ENCODE data around the gene JAZF1.

JAZF1 gene

DNA sequence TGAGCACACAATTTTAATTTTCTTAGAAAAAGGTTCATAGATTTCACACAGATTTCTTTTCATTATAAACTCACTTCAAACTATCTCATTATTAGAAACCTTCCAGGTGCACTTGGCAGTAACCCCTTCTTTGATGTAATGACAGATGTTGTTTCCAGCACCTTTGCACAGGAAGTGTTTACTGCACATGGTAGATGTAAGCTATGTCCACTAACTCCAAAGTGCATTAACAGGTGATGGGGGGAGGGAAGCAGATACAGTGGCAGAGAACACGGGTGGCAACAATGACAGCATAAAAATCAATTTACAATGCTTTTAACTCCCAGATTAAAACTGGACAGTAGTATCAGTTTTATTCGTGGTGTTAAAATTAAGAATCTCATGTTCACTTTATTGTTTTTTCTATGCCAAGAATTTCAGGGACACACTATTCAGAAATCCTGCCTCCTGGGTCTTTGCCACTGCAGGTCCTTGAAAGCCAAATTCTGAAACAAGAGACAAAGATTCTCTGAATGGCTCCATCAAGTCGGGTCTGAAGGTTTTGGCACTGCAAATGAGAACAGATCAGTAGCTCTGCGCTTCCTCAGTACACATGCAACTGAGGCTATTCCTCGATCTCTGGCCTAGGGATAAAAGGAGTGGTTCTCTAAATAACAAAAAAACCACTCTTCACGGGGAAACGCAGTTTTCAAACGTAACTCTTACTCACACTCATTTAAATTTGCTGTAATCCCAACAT is 187.7 kb downstream of the JAZF1 start:
- Histone ChIP-seq H3K23ac (ENCODE audit: low read length in 2 of 2) (no peak overlapping the region), H3K4me2 (ENCODE audit: low read length, poor library complexity, severe bottlenecking) (no peak overlapping the region), H2AK5ac (ENCODE audit: low read length, severe bottlenecking) (no peak overlapping the region), H3K18ac (ENCODE audit: low read depth in 1 of 2, low read length in 2 of 2) (no peak overlapping the region), H3K14ac (ENCODE audit: low read length in 2 of 2) (no peak overlapping the region), H4K91ac (ENCODE audit: low read length) (no peak overlapping the region), H2AFZ (ENCODE audit: low read depth, low read length) (no peak overlapping the region), H3K79me1 (replicated peaks; ENCODE audit: low read length, poor library complexity, severe bottlenecking) (peaks cover 28% of the 10 kb centered on the region), H2BK5ac (ENCODE audit: low read depth, low read length, poor library complexity, severe bottlenecking) (no peak overlapping the region), H3K4me1 (ENCODE audit: control insufficient read depth, insufficient read depth, low read depth, low read length) (no peaks in the 10 kb centered on the region), H3K27ac (ENCODE audit: low read length, poor library complexity, severe bottlenecking) (no peak overlapping the region), H2BK120ac (ENCODE audit: low read depth, low read length) (no peak overlapping the region), H3K27me3 (ENCODE audit: control insufficient read depth in 1 of 2, insufficient read depth in 1 of 2, low read length in 2 of 2) (no peaks in the 10 kb centered on the region), H2BK15ac (ENCODE audit: low read depth, poor library complexity, severe bottlenecking) (no peak overlapping the region), H3K4me3 (ENCODE audit: insufficient read depth in 1 of 2, low read depth in 1 of 2, low read length in 2 of 2) (no peak overlapping the region), H4K8ac (ENCODE audit: low read length) (no peak overlapping the region), H3K4ac (ENCODE audit: low read depth in 1 of 2, low read length in 2 of 2) (no peak overlapping the region), H3K9ac (ENCODE audit: low read length) (peak overlapping the region; percentile 3), H3K36me3 (ENCODE audit: control insufficient read depth in 1 of 2, insufficient read depth in 2 of 2, low read depth in 1 of 2, low read length in 2 of 2) (no peaks in the 10 kb centered on the region), H3K9me3 (ENCODE audit: control insufficient read depth, low read length) (no peaks in the 10 kb centered on the region), H2BK12ac (ENCODE audit: low read length in 2 of 2) (no peak overlapping the region)
- DNase-seq, result no peak
- 93% methylated on average over 4 of the region's 8 CpGs for WGBS

DNA sequence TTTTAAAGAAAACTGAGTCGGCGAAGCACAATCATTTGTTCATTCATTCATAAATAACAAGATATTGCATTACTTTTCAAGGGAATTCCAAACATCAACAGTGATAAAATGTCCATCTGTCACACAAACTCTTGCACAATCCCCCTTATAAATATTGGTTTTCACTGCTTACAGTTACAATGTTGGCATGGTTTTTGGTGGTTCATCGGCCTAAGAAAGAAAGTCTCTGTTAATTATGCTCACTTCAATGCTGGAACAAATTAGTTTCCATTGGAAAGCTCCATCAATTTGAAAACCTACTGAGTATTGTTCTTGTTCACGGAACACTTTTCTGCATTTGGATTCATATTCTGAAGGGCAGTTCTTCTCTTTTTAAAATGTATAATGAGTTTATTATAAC is 188.5 kb downstream of the JAZF1 start:
- H3K36me3 ChIP-seq (ENCODE audit: control insufficient read depth in 1 of 2, insufficient read depth in 2 of 2, low read depth in 1 of 2, low read length in 2 of 2), result no peaks in the 10 kb centered on the region
- H3K79me1 ChIP-seq (replicated peaks; ENCODE audit: low read length, poor library complexity, severe bottlenecking), result peaks cover 24% of the 10 kb centered on the region
- no peak overlapping the region for H3K4ac ChIP-seq (ENCODE audit: low read depth in 1 of 2, low read length in 2 of 2)
- no peaks in the 10 kb centered on the region for H3K9me3 ChIP-seq (ENCODE audit: control insufficient read depth, low read length)
- no peak overlapping the region for H3K9ac ChIP-seq (ENCODE audit: low read length)
- H3K27ac ChIP-seq (ENCODE audit: low read length, poor library complexity, severe bottlenecking), result no peak overlapping the region
- WGBS, result 90% methylated on average over 3 of the region's 4 CpGs
- H4K8ac ChIP-seq (ENCODE audit: low read length), result no peak overlapping the region
- H4K91ac ChIP-seq (ENCODE audit: low read length), result no peak overlapping the region
- H3K4me3 ChIP-seq (ENCODE audit: insufficient read depth in 1 of 2, low read depth in 1 of 2, low read length in 2 of 2), result no peak overlapping the region
- no peak overlapping the region for H2AFZ ChIP-seq (ENCODE audit: low read depth, low read length)
- no peak overlapping the region for H3K18ac ChIP-seq (ENCODE audit: low read depth in 1 of 2, low read length in 2 of 2)
- no peak overlapping the region for H2BK12ac ChIP-seq (ENCODE audit: low read length in 2 of 2)
- H2AK5ac ChIP-seq (ENCODE audit: low read length, severe bottlenecking), result no peak overlapping the region
- H3K4me1 ChIP-seq (ENCODE audit: control insufficient read depth, insufficient read depth, low read depth, low read length), result no peaks in the 10 kb centered on the region
- no peak overlapping the region for H3K4me2 ChIP-seq (ENCODE audit: low read length, poor library complexity, severe bottlenecking)
- H2BK120ac ChIP-seq (ENCODE audit: low read depth, low read length), result no peak overlapping the region
- H3K14ac ChIP-seq (ENCODE audit: low read length in 2 of 2), result no peak overlapping the region
- DNase-seq, result no peak
- H3K23ac ChIP-seq (ENCODE audit: low read length in 2 of 2), result no peak overlapping the region
- no peaks in the 10 kb centered on the region for H3K27me3 ChIP-seq (ENCODE audit: control insufficient read depth in 1 of 2, insufficient read depth in 1 of 2, low read length in 2 of 2)
- no peak overlapping the region for H2BK5ac ChIP-seq (ENCODE audit: low read depth, low read length, poor library complexity, severe bottlenecking)
- no peak overlapping the region for H2BK15ac ChIP-seq (ENCODE audit: low read depth, poor library complexity, severe bottlenecking)

DNA sequence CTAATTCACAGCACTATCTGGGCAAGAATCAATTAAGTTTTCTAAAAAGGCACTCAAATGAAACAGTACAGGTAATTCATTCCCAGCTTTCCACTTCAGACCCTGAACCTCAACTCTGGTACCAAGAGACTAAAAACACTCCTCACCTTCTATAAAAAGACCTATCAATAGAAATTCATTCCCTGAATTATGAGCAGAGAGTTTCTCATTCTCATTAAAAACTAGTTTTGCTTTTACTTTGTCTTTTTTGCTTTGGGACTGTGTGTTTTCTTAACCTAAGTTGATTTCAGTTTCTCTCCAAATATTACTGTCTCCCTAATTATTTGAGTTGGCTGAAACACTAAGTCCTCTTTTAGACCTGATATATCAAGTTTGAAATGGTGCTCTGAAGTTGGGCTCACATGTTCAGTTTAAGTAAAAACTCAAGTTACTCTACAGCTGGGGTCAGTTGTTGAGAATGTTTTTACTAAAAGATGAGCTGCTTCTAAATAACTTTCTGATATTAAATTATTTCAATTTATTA is 189.5 kb downstream of the JAZF1 start:
- no peak overlapping the region for H3K9ac ChIP-seq (ENCODE audit: low read length)
- H3K4ac ChIP-seq (ENCODE audit: low read depth in 1 of 2, low read length in 2 of 2), result no peak overlapping the region
- no peak for DNase-seq
- no peaks in the 10 kb centered on the region for H3K4me1 ChIP-seq (ENCODE audit: control insufficient read depth, insufficient read depth, low read depth, low read length)
- H3K36me3 ChIP-seq (ENCODE audit: control insufficient read depth in 1 of 2, insufficient read depth in 2 of 2, low read depth in 1 of 2, low read length in 2 of 2), result no peaks in the 10 kb centered on the region
- H3K23ac ChIP-seq (ENCODE audit: low read length in 2 of 2), result no peak overlapping the region
- no peak overlapping the region for H2AK5ac ChIP-seq (ENCODE audit: low read length, severe bottlenecking)
- H3K4me3 ChIP-seq (ENCODE audit: insufficient read depth in 1 of 2, low read depth in 1 of 2, low read length in 2 of 2), result no peak overlapping the region
- H2AFZ ChIP-seq (ENCODE audit: low read depth, low read length), result no peak overlapping the region
- peaks cover 16% of the 10 kb centered on the region for H3K79me1 ChIP-seq (replicated peaks; ENCODE audit: low read length, poor library complexity, severe bottlenecking)
- H3K27me3 ChIP-seq (ENCODE audit: control insufficient read depth in 1 of 2, insufficient read depth in 1 of 2, low read length in 2 of 2), result no peaks in the 10 kb centered on the region
- no peak overlapping the region for H4K91ac ChIP-seq (ENCODE audit: low read length)
- H2BK12ac ChIP-seq (ENCODE audit: low read length in 2 of 2), result no peak overlapping the region
- H3K27ac ChIP-seq (ENCODE audit: low read length, poor library complexity, severe bottlenecking), result no peak overlapping the region
- H3K14ac ChIP-seq (ENCODE audit: low read length in 2 of 2), result no peak overlapping the region
- no peaks in the 10 kb centered on the region for H3K9me3 ChIP-seq (ENCODE audit: control insufficient read depth, low read length)
- H2BK15ac ChIP-seq (ENCODE audit: low read depth, poor library complexity, severe bottlenecking), result no peak overlapping the region
- H2BK120ac ChIP-seq (ENCODE audit: low read depth, low read length), result no peak overlapping the region
- no peak overlapping the region for H3K18ac ChIP-seq (ENCODE audit: low read depth in 1 of 2, low read length in 2 of 2)
- no peak overlapping the region for H3K4me2 ChIP-seq (ENCODE audit: low read length, poor library complexity, severe bottlenecking)
- H2BK5ac ChIP-seq (ENCODE audit: low read depth, low read length, poor library complexity, severe bottlenecking), result no peak overlapping the region
- H4K8ac ChIP-seq (ENCODE audit: low read length), result no peak overlapping the region

DNA sequence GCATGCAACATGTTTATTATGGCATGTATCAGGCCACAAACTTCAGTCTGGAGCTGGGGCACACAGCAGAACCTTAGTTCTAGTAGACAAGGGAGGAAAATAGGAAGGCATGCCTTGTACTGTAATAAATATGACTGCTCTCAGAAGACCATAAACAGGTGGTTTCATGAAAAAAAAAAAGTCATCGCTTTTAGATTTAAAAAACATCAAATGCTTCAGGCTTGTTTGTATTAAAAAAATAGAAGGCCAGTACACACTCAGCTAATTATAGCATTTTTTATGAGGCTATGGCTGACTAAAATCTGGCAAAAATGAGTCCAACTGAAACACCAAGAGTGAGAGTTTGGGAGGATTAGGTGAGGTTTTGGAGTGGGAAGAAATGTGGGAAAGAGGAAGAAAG is 204.1 kb downstream of the JAZF1 start:
- no peak overlapping the region for H2BK12ac ChIP-seq (ENCODE audit: low read length in 2 of 2)
- H2BK15ac ChIP-seq (ENCODE audit: low read depth, poor library complexity, severe bottlenecking), result no peak overlapping the region
- no peak overlapping the region for H2AK5ac ChIP-seq (ENCODE audit: low read length, severe bottlenecking)
- WGBS, result no CpG with 5 or more reads among the region's 1 CpG
- H3K27me3 ChIP-seq (ENCODE audit: control insufficient read depth in 1 of 2, insufficient read depth in 1 of 2, low read length in 2 of 2), result no peaks in the 10 kb centered on the region
- H4K8ac ChIP-seq (ENCODE audit: low read length), result no peak overlapping the region
- H3K27ac ChIP-seq (ENCODE audit: low read length, poor library complexity, severe bottlenecking), result no peak overlapping the region
- H3K4me1 ChIP-seq (ENCODE audit: control insufficient read depth, insufficient read depth, low read depth, low read length), result no peaks in the 10 kb centered on the region
- no peak for DNase-seq
- no peak overlapping the region for H3K4ac ChIP-seq (ENCODE audit: low read depth in 1 of 2, low read length in 2 of 2)
- H3K23ac ChIP-seq (ENCODE audit: low read length in 2 of 2), result no peak overlapping the region
- H4K91ac ChIP-seq (ENCODE audit: low read length), result no peak overlapping the region
- H3K14ac ChIP-seq (ENCODE audit: low read length in 2 of 2), result no peak overlapping the region
- no peaks in the 10 kb centered on the region for H3K36me3 ChIP-seq (ENCODE audit: control insufficient read depth in 1 of 2, insufficient read depth in 2 of 2, low read depth in 1 of 2, low read length in 2 of 2)
- no peak overlapping the region for H3K4me3 ChIP-seq (ENCODE audit: insufficient read depth in 1 of 2, low read depth in 1 of 2, low read length in 2 of 2)
- no peak overlapping the region for H3K18ac ChIP-seq (ENCODE audit: low read depth in 1 of 2, low read length in 2 of 2)
- no peak overlapping the region for H2BK5ac ChIP-seq (ENCODE audit: low read depth, low read length, poor library complexity, severe bottlenecking)
- peaks cover 24% of the 10 kb centered on the region for H3K79me1 ChIP-seq (replicated peaks; ENCODE audit: low read length, poor library complexity, severe bottlenecking)
- H3K4me2 ChIP-seq (ENCODE audit: low read length, poor library complexity, severe bottlenecking), result no peak overlapping the region
- no peak overlapping the region for H2AFZ ChIP-seq (ENCODE audit: low read depth, low read length)
- H3K9ac ChIP-seq (ENCODE audit: low read length), result no peak overlapping the region
- no peak overlapping the region for H2BK120ac ChIP-seq (ENCODE audit: low read depth, low read length)
- no peaks in the 10 kb centered on the region for H3K9me3 ChIP-seq (ENCODE audit: control insufficient read depth, low read length)
